Mammary epithelial cell (primary cell): ENCODE results near the gene HERPUD2.

Experiments used
- CTCF ChIP-seq, 2 donors: IDR thresholded peaks in 1 of 2; conservative IDR thresholded peaks in 1 of 2; 2 replicates each; pipeline ENCODE4 v1.5.1; 2011 to 2012; ENCODE audit warnings: inconsistent platforms in 2 of 2, low read length in 2 of 2, mild to moderate bottlenecking in 2 of 2, control low read depth in 1 of 2, low read depth in 1 of 2; ENCODE audit not compliant: insufficient read depth in 1 of 2; ENCODE audit errors: extremely low read depth in 1 of 2
- EZH2 ChIP-seq: IDR thresholded peaks from 2 replicates; pipeline ENCODE4 v1.6.1; 2012; ENCODE audit warnings: low read length, inconsistent platforms, borderline replicate concordance

GRCh38 chr7:35647171-35647574, 47.8 kb downstream of the HERPUD2 start:
- TF ChIP-seq CTCF (conservative IDR thresholded peaks at IDR 0.05 in 1 of 2, IDR thresholded peaks at IDR 0.05 in 1 of 2; ENCODE audit: extremely low read depth in 1 of 2, insufficient read depth in 1 of 2, low read depth in 1 of 2, low read length in 2 of 2) = no peak
- TF ChIP-seq EZH2 = no peak
